ENCODE results near the gene CFAP100. TPM values are rescaled to one million over a fixed set of nuclear protein-coding genes. Genes with fewer than 3 reads are reported as not detected.

Gene CFAP100
- total RNA-seq, 1 experiment from 2014 or later, result not detected

- Histone ChIP-seq H3K4me2 (no peak overlapping the region), H3K36me3 (ENCODE audit: low read depth) (no peaks in the 10 kb centered on the region), H3K9me3 (ENCODE audit: insufficient read depth, low read depth) (no peaks in the 10 kb centered on the region), H3K4me3 (no peak overlapping the region), H3K27ac (no peak overlapping the region), H4K20me1 (ENCODE audit: insufficient read depth) (no peaks in the 10 kb centered on the region), H3F3A (ENCODE audit: insufficient read depth, low read depth) (no peaks in the 10 kb centered on the region), H3K27me3 (ENCODE audit: insufficient read depth, low read depth) (no peaks in the 10 kb centered on the region), H3K4me1 (replicated peaks; ENCODE audit: insufficient read depth) (no peaks in the 10 kb centered on the region), H2AFZ (no peak overlapping the region), H3K79me2 (ENCODE audit: low read depth) (no peaks in the 10 kb centered on the region), H3K9me2 (ENCODE audit: insufficient read depth) (no peaks in the 10 kb centered on the region)
- no peak for DNase-seq
- ChIA-PET CTCF (interaction anchor here (0.5 to 0.6 kb wide), 2 partner anchors 858 to 1115 kb away, joined by 3 to 10 read pairs; no protein-coding TSS in a partner anchor), POLR2A (ENCODE audit: unreplicated experiment) (no interaction called here)
- no peak for TF ChIP-seq EZH2 (IDR thresholded peaks at IDR 0.05; ENCODE audit: low read depth)
- TF ChIP-seq, protein P1, sequence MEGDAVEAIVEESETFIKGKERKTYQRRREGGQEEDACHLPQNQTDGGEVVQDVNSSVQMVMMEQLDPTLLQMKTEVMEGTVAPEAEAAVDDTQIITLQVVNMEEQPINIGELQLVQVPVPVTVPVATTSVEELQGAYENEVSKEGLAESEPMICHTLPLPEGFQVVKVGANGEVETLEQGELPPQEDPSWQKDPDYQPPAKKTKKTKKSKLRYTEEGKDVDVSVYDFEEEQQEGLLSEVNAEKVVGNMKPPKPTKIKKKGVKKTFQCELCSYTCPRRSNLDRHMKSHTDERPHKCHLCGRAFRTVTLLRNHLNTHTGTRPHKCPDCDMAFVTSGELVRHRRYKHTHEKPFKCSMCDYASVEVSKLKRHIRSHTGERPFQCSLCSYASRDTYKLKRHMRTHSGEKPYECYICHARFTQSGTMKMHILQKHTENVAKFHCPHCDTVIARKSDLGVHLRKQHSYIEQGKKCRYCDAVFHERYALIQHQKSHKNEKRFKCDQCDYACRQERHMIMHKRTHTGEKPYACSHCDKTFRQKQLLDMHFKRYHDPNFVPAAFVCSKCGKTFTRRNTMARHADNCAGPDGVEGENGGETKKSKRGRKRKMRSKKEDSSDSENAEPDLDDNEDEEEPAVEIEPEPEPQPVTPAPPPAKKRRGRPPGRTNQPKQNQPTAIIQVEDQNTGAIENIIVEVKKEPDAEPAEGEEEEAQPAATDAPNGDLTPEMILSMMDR (conservative IDR thresholded peaks at IDR 0.05), result no peak
- no TSS peak for BruUV-seq (replicated peaks)
- intact Hi-C loops (cut with micrococcal nuclease; ENCODE audit: unreplicated experiment), result no loop called here
Observed at GRCh38 chr3:126433105-126433430, 38.4 kb downstream of the CFAP100 start.

GRCh38 chr3:126433496-126434263, 39.0 kb downstream of the CFAP100 start:
- Histone ChIP-seq H3K4me3 (no peak overlapping the region), H3F3A (ENCODE audit: insufficient read depth, low read depth) (no peaks in the 10 kb centered on the region), H3K4me1 (replicated peaks; ENCODE audit: insufficient read depth) (no peaks in the 10 kb centered on the region), H3K79me2 (ENCODE audit: low read depth) (no peaks in the 10 kb centered on the region), H2AFZ (no peak overlapping the region), H4K20me1 (ENCODE audit: insufficient read depth) (no peaks in the 10 kb centered on the region), H3K9me3 (ENCODE audit: insufficient read depth, low read depth) (no peaks in the 10 kb centered on the region), H3K27ac (no peak overlapping the region), H3K9me2 (ENCODE audit: insufficient read depth) (no peaks in the 10 kb centered on the region), H3K36me3 (ENCODE audit: low read depth) (no peaks in the 10 kb centered on the region), H3K4me2 (no peak overlapping the region), H3K27me3 (ENCODE audit: insufficient read depth, low read depth) (no peaks in the 10 kb centered on the region)
- CTCF ChIA-PET, result interaction anchor here (0.6 kb wide), 1 partner anchor 858 kb away, joined by 3 read pairs; no protein-coding TSS in a partner anchor
- TF ChIP-seq EZH2 (IDR thresholded peaks at IDR 0.05; ENCODE audit: low read depth), result no peak
- TF ChIP-seq, protein P1 (conservative IDR thresholded peaks at IDR 0.05), result no peak
- POLR2A ChIA-PET (ENCODE audit: unreplicated experiment), result no interaction called here
- DNase-seq, result no peak
- intact Hi-C loops (cut with micrococcal nuclease; ENCODE audit: unreplicated experiment), result no loop called here
- BruUV-seq (replicated peaks), result no TSS peak

- POLR2A ChIA-PET (ENCODE audit: unreplicated experiment), result no interaction called here
- CTCF ChIA-PET, result no interaction called here
- no peak for DNase-seq
- TF ChIP-seq, protein P1 (conservative IDR thresholded peaks at IDR 0.05), result no peak
- TF ChIP-seq EZH2 (IDR thresholded peaks at IDR 0.05; ENCODE audit: low read depth), result no peak
- H3K4me1 ChIP-seq (replicated peaks; ENCODE audit: insufficient read depth), result no peaks in the 10 kb centered on the region
- no peak overlapping the region for H2AFZ ChIP-seq
- no TSS peak for BruUV-seq (replicated peaks)
- H3K27me3 ChIP-seq (ENCODE audit: insufficient read depth, low read depth), result no peaks in the 10 kb centered on the region
- H4K20me1 ChIP-seq (ENCODE audit: insufficient read depth), result no peaks in the 10 kb centered on the region
- no peak overlapping the region for H3K4me3 ChIP-seq
- H3K9me3 ChIP-seq (ENCODE audit: insufficient read depth, low read depth), result no peaks in the 10 kb centered on the region
- no peaks in the 10 kb centered on the region for H3F3A ChIP-seq (ENCODE audit: insufficient read depth, low read depth)
- no peaks in the 10 kb centered on the region for H3K9me2 ChIP-seq (ENCODE audit: insufficient read depth)
- H3K79me2 ChIP-seq (ENCODE audit: low read depth), result no peaks in the 10 kb centered on the region
- H3K4me2 ChIP-seq, result no peak overlapping the region
- no peak overlapping the region for H3K27ac ChIP-seq
- intact Hi-C loops (cut with micrococcal nuclease; ENCODE audit: unreplicated experiment), result no loop called here
- no peaks in the 10 kb centered on the region for H3K36me3 ChIP-seq (ENCODE audit: low read depth)
Observed at GRCh38 chr3:126434264-126434590, 39.5 kb downstream of the CFAP100 start.

All from PC-9 (cell line).